Measurements from ENCODE around the gene LGR6.

GRCh38 chr1:202323731-202324130, 130.1 kb downstream of the LGR6 start:
- no peak for TF ChIP-seq TAF1 (IDR thresholded peaks at IDR 0.05; ENCODE audit: low read depth)
- TF ChIP-seq CTCF (IDR thresholded peaks at IDR 0.05; ENCODE audit: poor library complexity, severe bottlenecking), result no peak
- no peak for TF ChIP-seq REST (IDR thresholded peaks at IDR 0.05; ENCODE audit: borderline replicate concordance)
